Adrenal gland (tissue), 12 donors: Measurements from ENCODE around the gene SEMA3F. TPM values are rescaled to one million over a fixed set of nuclear protein-coding genes. Genes with fewer than 3 reads are reported as not detected.
"Not testable (repeated sequence)": the region's sequence is repeated elsewhere in the genome, so short reads cannot be mapped to it uniquely, and the experiment has no call there.

Experiments
- DNase-seq, 7 donors: peaks; one replicate each; pipeline ENCODE4 v3.0.0-alpha.2; 2019 to 2020
- H3K27ac ChIP-seq, 5 donors: fragments of 200-600 bp; sonication (generic) in 4 of 5; 1 replicate in 3 of 5; 2 replicates in 2 of 5; pipeline versions ENCODE4 v1.5.1 to v1.8.0; 2016 to 2020; ENCODE audit warnings: mild to moderate bottlenecking in 1 of 5
- H3K27me3 ChIP-seq: fragments of 200-600 bp; 2 replicates; pipeline ENCODE4 v1.8.0; 2021
- H3K36me3 ChIP-seq, 2 donors: fragments of 200-600 bp; replicated peaks in 1 of 2; 1 replicate in 1 of 2; 2 replicates in 1 of 2; pipeline versions ENCODE4 v1.5.1 to v1.8.0; 2018 to 2022
- H3K4me1 ChIP-seq, 2 donors: fragments of 200-600 bp; replicated peaks in 1 of 2; 1 replicate in 1 of 2; 2 replicates in 1 of 2; pipeline versions ENCODE4 v1.5.1 to v1.8.0; 2018 to 2021
- H3K4me3 ChIP-seq, 4 donors: fragments of 200-600 bp; sonication (generic) in 3 of 4; one replicate each; pipeline ENCODE4 v1.5.1; 2016 to 2018
- H3K9me3 ChIP-seq, 3 donors: fragments of 200-600 bp; sonication (generic) in 1 of 3; replicated peaks in 1 of 3; 1 replicate in 2 of 3; 2 replicates in 1 of 3; pipeline versions ENCODE4 v1.5.1 to v1.8.0; 2016 to 2021
- CTCF ChIP-seq, 6 experiments: fragments of 450-650 bp in 4 of 6; fragments of 200-600 bp in 2 of 6; sonication (generic) in 1 of 6; IDR thresholded peaks; 1 replicate in 5 of 6; 2 replicates in 1 of 6; pipeline versions ENCODE4 v1.5.1 to v1.8.0; 2016 to 2021; ENCODE audit warnings: antibody characterized with exemption in 6 of 6, mild to moderate bottlenecking in 2 of 6, moderate library complexity in 1 of 6
- POLR2A ChIP-seq, 2 donors: fragments of 450-650 bp; IDR thresholded peaks; one replicate each; pipeline ENCODE4 v1.6.1; 2017; ENCODE audit warnings: antibody characterized with exemption in 2 of 2, mild to moderate bottlenecking in 2 of 2, moderate library complexity in 1 of 2
- WGBS, 4 donors: extraction: QIAGEN DNeasy Blood & Tissue Kit in 2 of 4; methylation state at CpG; one replicate each; pipeline versions ENCODE4 v1.1.5 to v1.1.7; 2013 to 2017; 5-methylcytosine and 5-hydroxymethylcytosine counted together
- intact Hi-C, 2 donors: fragments of 100-400 bp; cut with DNase I; formaldehyde crosslinking; loops; one replicate each; pipeline versions ENCODE4 v1.14.1 to v1.15.0; 2022 to 2023
- polyA plus RNA-seq, 3 donors: library from polyadenylated mRNA; stranded (reverse); fragments of 200-250 nt in 2 of 3; fragments of 350-450 nt in 1 of 3; fragmentation: Illumina TruSeq in 1 of 3; extraction: RNeasy Lipid Tissue Mini Kit (QIAGEN cat#74804) in 1 of 3; gene quantifications; one replicate each; pipeline ENCODE4 v1.2.3, GENCODE V29; 2013 to 2014
- total RNA-seq, 9 donors: library from RNA; depleted of rRNA in 4 of 9; stranded (reverse); fragments of >200 nt in 4 of 9; fragments of 120-200 nt in 1 of 9; fragmentation: NEBNext Ultra II Directional in 1 of 9; extraction: Animal tissue kit (Norgen Biotek cat#: 25700) in 1 of 9; gene quantifications; one replicate each; pipeline versions ENCODE4 v1.1.0 to v1.2.4, GENCODE V29; 2013 to 2023
- donor health status: healthy with polysubstance abuse.
- donor health status: Bipolar disorder and iron deficiency.
- donor health status: DM: yes; HTN: yes; CAD: no.
- donor health status: DM: no; HTN: no; CAD: no.
- donor health status: DM: no; HTN: no; CAD: no.
- donor health status: DM: yes; HTN: yes; CAD: no.

Gene SEMA3F
- total and polyA plus RNA-seq, 12 donors = 1.6 to 21.1 (median 13.6) TPM

- intact Hi-C loops = no loop called here
These were observed 52.4 kb downstream of the SEMA3F start for GRCh38 chr3:50207359-50208042.

GRCh38 chr3:50208677-50209344, 53.7 kb downstream of the SEMA3F start:
- Histone ChIP-seq H3K4me1 (peaks cover 0 to 10% of the 10 kb centered on the region in 2 donors), H3K27me3 (peaks cover 25% of the 10 kb centered on the region), H3K27ac (no peak overlapping the region), H3K9me3 (no peaks in the 10 kb centered on the region), H3K36me3 (no peaks in the 10 kb centered on the region), H3K4me3 (no peak overlapping the region)
- intact Hi-C loops = no loop called here
- WGBS, 4 donors = 55 to 73% (median 68%) methylated on average over 9 to 14 of the region's 14 CpGs
- no peak for DNase-seq
- TF ChIP-seq CTCF (IDR thresholded peaks at IDR 0.05) (no peak), POLR2A (IDR thresholded peaks at IDR 0.05) (no peak)

More at GRCh38 chr3:50207359-50208042, 52.4 kb downstream of the SEMA3F start:
- no peak overlapping the region for H3K4me3 ChIP-seq
- DNase-seq = no peak
- WGBS, 4 donors = 87 to 95% (median 93%) methylated on average over 10 to 17 of the region's 17 CpGs
- H3K36me3 ChIP-seq = no peaks in the 10 kb centered on the region
- TF ChIP-seq POLR2A (IDR thresholded peaks at IDR 0.05) (no peak), CTCF (IDR thresholded peaks at IDR 0.05) (no peak)
- no peak overlapping the region for H3K27ac ChIP-seq
- peaks cover 25% of the 10 kb centered on the region for H3K27me3 ChIP-seq
- H3K9me3 ChIP-seq = no peaks in the 10 kb centered on the region
- peaks cover 0 to 10% of the 10 kb centered on the region in 2 donors for H3K4me1 ChIP-seq

GRCh38 chr3:50210176-50210509, 55.0 kb downstream of the SEMA3F start:
- Histone ChIP-seq H3K9me3 (no peaks in the 10 kb centered on the region), H3K4me1 (peaks cover 0 to 7% of the 10 kb centered on the region in 2 donors), H3K4me3 (no peak overlapping the region), H3K36me3 (no peaks in the 10 kb centered on the region), H3K27ac (no peak overlapping the region), H3K27me3 (peaks cover 13% of the 10 kb centered on the region)
- DNase-seq = no peak
- TF ChIP-seq CTCF (IDR thresholded peaks at IDR 0.05) = no peak
- no peak for TF ChIP-seq POLR2A (IDR thresholded peaks at IDR 0.05)
- WGBS, 4 donors = 60 to 85% (median 82%) methylated on average over 1 to 5 of the region's 5 CpGs
- intact Hi-C loops = no loop called here

GRCh38 chr3:50210510-50211367, 55.6 kb downstream of the SEMA3F start:
- WGBS, 4 donors = 81 to 88% (median 86%) methylated on average over 8 to 13 of the region's 13 CpGs
- H3K4me3 ChIP-seq = no peak overlapping the region
- H3K36me3 ChIP-seq = no peaks in the 10 kb centered on the region
- H3K27ac ChIP-seq = no peak overlapping the region
- H3K9me3 ChIP-seq = no peaks in the 10 kb centered on the region
- peaks cover 7% of the 10 kb centered on the region for H3K27me3 ChIP-seq
- no peak for TF ChIP-seq CTCF (IDR thresholded peaks at IDR 0.05)
- no peak for TF ChIP-seq POLR2A (IDR thresholded peaks at IDR 0.05)
- intact Hi-C loops = no loop called here
- peaks cover 0 to 1% of the 10 kb centered on the region in 2 donors for H3K4me1 ChIP-seq
- DNase-seq = no peak

- H3K36me3 ChIP-seq, H3K4me3 ChIP-seq, H3K27me3 ChIP-seq, H3K4me1 ChIP-seq, DNase-seq, H3K27ac ChIP-seq, H3K9me3 ChIP-seq, intact Hi-C loops: not testable (repeated sequence)
- 91 to 97% (median 94%) methylated on average over 5 of the region's 5 CpGs for WGBS, 4 donors
These were observed 56.2 kb downstream of the SEMA3F start for GRCh38 chr3:50211368-50211717.
